ENCODE measurements around the gene NGF.

The NGF gene

GRCh38 chr1:115320377-115320776 lies 17.7 kb downstream of the NGF start:
- DNase-seq (ENCODE audit: low spot score) = peak; percentile 76
- CTCF ChIA-PET = no interaction called here
- peak overlapping the region; percentile 69 for H3K27ac ChIP-seq
- no peak for TF ChIP-seq CTCF (conservative IDR thresholded peaks at IDR 0.05; ENCODE audit: low read depth)
- POLR2A ChIA-PET (ENCODE audit: low non-redundant PET) = no interaction called here

GRCh38 chr1:115319706-115320105 lies 18.3 kb downstream of the NGF start:
- no peak overlapping the region for H3K27ac ChIP-seq
- ChIA-PET POLR2A (ENCODE audit: low non-redundant PET) (no interaction called here), CTCF (no interaction called here)
- no peak for TF ChIP-seq CTCF (conservative IDR thresholded peaks at IDR 0.05; ENCODE audit: low read depth)
- no peak for DNase-seq (ENCODE audit: low spot score)

DNA sequence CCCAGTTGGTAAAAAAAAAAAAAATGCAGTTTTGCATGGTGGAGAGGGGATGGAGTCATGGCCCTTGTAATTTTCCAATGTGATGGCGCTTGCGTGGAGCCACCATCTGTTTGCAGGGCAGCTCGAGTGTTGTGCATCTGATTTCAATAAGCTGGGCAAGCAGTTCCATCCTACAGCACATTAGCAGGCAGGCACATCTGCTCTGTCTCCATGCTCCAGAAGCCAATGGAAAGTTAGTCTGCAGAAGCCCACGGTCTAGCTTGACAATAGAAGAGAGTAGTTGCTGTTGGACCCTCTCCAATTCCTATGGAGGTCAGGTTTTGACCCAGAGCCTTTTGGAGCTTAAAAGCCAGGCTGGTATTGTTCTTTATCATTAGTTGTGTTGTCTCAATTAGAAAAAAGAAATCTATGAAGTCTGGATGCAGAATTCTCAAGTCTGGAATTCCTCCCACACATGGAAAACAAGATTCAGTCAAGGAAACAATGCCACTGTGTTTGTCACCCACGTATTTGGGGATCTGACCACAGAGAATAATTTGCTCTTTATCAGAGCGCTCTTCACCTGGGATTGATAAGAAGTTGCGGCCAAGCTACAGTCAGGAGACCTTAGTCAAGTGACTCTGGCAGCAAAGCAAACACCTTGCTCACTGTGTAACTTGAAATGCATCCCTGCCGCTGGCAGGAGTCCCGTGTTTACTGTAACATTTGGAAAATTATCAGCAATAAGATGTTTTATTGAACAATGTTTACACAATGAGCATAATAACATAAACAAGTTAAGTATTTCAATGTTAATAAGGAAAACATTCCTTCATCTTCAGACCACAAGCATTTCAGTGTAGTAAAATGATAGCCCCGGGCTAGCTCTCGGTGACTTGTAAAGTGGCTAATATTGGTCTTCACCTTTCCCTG lies 20.7 kb downstream of the NGF start:
- no peak for DNase-seq (ENCODE audit: low spot score)
- no peak for TF ChIP-seq CTCF (conservative IDR thresholded peaks at IDR 0.05; ENCODE audit: low read depth)
- POLR2A ChIA-PET (ENCODE audit: low non-redundant PET) = no interaction called here
- CTCF ChIA-PET = no interaction called here
- H3K27ac ChIP-seq = no peak overlapping the region

- TF ChIP-seq CTCF (conservative IDR thresholded peaks at IDR 0.05; ENCODE audit: low read depth) = no peak
- POLR2A ChIA-PET (ENCODE audit: low non-redundant PET) = no interaction called here
- H3K27ac ChIP-seq = no peak overlapping the region
- DNase-seq (ENCODE audit: low spot score) = no peak
- CTCF ChIA-PET = interaction anchor here (0.7 to 1.0 kb wide), 2 partner anchors 15 to 177 kb away, joined by 3 to 4 read pairs; no protein-coding TSS in a partner anchor
These were observed 23.3 kb downstream of the NGF start for GRCh38 chr1:115314765-115315164.

GRCh38 chr1:115314092-115314491 lies 24.0 kb downstream of the NGF start:
- H3K27ac ChIP-seq = no peak overlapping the region
- no peak for TF ChIP-seq CTCF (conservative IDR thresholded peaks at IDR 0.05; ENCODE audit: low read depth)
- ChIA-PET CTCF (no interaction called here), POLR2A (ENCODE audit: low non-redundant PET) (no interaction called here)
- no peak for DNase-seq (ENCODE audit: low spot score)

DNA sequence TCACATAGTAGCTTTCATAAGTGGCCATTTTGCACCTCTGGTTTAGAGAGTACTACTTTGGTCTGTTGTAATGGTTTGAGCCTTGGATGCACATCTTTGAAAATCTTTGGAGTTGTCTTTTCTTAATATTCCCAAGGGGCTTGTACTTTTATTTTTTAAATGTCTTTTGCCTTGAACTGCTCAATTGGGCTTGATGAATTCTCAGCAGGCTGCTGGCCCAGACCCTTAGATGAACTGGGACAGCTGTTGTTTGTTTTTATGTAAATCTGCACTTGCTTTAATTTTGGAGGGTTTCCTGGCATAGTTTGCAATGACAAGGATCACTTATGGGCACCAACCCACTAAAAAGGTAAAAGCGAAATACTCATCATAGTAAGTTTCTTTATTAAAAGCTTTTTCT lies 24.9 kb downstream of the NGF start:
- no peak overlapping the region for H3K27ac ChIP-seq
- ChIA-PET CTCF (no interaction called here), POLR2A (ENCODE audit: low non-redundant PET) (no interaction called here)
- no peak for DNase-seq (ENCODE audit: low spot score)
- no peak for TF ChIP-seq CTCF (conservative IDR thresholded peaks at IDR 0.05; ENCODE audit: low read depth)
